HG02840 (cell line): ENCODE data around the gene INO80E.

ENCODE experiments used
- ATAC-seq: cut with Tn5 transposase; IDR thresholded peaks from one replicate; pipeline ENCODE4 v1.9.1; 2021; ENCODE audit warnings: mild to moderate bottlenecking, moderate library complexity, moderate number of reproducible peaks; ENCODE audit not compliant: unreplicated experiment, low FRiP score

The INO80E gene

DNA sequence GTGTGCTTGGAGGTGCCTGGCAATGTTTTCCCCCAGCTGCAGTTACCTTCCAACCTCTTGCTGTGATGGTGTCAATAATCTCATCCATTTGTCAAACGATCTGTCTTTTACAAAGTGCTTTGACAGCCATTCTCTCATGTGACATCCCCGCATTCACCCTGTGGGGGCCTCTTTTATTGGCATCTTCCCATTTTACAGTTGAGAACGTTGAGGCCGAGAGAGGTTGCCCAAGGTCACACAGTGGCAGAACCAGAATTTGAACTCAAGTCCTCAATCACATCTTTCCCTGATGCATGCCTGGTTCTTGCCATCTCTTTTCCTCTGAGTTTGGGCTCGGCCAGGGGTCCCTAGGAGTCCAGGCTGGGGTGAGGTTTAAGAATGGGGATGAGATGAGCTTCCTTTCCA lies 20.9 kb upstream of the INO80E start:
- no peak for ATAC-seq

DNA sequence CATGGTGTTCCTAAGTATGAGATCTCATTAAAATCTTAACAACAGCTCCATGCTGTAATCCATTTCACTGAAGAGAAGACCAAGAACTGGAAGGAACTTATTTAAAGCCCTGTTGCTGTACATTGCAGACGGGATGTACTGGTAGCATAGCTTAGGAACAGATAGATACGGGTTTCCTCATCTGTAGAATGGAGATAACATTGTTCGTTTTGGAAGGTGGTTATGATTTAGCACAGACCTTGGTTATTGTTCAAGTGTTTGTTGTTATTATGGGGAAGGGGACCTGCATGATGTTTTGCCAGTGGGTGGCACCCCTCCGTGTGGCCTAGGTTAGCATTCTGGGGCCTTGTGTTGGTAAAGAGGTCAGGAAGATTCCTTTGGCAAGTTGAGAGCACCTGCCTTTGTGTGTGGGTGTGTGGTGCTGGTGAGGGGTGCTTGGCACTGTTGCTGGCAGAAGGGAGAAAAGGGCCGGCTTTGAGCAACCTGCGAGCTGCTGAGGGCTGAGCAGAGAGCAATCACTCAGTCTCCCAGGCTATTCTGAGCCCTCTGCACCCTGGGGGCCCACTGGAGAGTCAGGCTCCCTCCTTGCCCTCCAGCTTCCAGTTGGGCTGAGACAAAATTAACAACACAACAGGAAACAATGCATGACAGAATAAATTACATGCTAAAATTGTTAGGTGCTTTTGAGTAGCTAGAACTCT lies 20.1 kb upstream of the INO80E start:
- no peak for ATAC-seq

DNA sequence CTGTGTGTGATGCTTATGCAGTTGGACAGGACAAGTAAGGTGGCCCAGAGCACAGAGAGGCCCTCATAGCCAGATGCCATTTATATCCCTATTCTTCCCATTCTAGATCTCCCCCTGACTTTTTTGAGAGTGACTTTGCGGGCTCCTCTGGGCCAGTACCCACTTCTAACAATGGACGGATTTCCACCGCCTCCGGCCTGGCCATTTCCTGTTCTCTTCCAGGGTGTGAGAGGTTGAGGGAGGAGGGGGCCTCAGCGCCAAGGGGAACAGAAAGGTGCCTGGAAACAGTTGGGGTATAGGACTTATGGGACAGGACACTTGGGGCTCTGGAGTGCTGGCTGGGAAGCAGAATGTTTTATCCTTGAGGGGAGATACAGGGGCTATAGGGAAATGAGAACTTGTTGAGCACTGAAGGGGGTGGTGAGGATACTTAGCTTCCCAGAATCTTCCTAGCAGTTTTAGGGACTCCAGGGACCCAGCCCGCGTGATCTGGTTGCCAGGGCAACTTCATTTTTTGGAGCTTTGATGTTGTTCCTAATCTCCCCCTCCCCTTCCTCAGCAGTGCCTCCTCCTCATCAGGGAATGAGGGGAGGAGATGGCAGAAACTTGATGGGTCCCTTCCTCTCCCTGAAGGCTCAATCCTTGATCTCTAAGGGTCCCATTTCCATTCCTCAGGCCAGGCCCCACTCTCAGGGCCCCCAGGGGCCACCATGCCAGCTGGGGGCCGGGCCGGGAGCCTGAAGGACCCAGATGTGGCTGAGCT lies 18.8 kb upstream of the INO80E start:
- ATAC-seq, result no peak

DNA sequence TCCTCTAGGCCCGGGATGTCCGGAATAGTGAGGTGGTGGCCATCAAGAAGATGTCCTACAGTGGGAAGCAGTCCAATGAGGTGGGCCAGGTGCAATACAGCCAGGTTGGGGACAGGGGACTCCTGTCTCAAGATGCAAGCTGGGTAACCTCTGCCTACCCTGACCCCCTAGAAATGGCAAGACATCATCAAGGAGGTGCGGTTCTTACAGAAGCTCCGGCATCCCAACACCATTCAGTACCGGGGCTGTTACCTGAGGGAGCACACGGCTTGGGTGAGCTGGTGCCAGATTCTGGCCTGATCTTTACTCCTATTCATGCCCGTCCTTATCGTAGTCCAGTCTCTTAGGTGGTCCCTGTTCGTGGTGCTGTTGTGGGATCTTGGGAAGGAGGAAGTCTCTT lies 18.0 kb upstream of the INO80E start:
- ATAC-seq, result no peak

DNA sequence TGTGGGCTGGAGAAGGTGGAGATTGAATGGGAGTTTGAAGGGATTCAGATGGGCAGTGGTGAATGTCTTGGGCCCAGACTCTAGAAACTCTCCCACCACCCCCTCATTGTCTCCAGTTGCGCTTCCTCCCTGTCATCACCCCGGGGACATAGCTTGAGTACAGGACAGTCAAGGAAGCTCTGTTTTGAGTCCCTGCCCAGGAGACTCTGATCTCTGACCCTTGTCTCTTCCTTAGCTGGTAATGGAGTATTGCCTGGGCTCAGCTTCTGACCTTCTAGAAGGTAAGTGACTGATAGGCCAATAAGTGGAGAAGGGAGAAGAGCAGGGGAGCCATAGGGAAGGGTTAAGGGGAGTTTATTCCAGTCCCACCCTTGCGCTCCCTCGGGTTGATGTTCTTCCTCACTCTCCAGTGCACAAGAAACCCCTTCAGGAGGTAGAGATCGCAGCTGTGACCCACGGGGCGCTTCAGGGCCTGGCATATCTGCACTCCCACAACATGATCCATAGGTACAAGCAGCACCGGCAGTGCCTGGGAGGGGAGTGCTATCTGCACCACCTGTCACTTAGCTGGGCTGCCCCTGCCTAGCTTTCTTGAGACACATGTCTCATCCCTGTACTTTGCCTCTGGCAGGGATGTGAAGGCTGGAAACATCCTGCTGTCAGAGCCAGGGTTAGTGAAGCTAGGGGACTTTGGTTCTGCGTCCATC lies 17.3 kb upstream of the INO80E start:
- ATAC-seq, result no peak

DNA sequence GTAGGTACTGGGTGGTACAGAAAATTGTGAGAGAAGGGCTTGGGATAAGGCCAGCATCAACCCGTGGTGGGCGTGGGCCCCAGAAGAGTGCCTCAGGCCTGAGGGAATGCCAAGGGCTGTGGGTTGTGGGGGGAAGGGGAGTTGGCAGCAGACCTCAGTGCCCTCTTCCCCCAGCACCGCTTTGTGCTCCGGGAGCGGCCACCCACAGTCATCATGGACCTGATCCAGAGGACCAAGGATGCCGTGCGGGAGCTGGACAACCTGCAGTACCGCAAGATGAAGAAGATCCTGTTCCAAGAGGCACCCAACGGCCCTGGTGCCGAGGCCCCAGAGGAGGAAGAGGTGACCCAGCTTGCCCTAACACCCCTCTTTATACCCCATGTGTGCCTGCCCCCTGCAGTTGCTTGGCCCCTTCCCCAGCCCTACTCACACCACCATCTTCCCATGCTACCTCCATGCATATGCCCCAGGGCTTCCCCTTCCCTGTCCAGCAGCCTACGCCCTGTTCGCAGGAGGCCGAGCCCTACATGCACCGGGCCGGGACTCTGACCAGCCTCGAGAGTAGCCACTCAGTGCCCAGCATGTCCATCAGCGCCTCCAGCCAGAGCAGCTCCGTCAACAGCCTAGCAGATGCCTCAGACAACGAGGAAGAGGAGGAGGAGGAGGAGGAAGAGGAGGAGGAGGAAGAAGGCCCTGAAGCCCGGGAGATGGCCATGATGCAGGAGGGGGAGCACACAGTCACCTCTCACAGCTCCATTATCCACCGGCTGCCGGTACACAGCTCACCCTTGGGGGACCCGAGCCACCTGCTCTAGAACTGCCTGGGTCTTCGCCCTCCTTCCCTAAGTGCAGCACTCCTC lies 13.3 kb upstream of the INO80E start:
- ATAC-seq, result no peak

DNA sequence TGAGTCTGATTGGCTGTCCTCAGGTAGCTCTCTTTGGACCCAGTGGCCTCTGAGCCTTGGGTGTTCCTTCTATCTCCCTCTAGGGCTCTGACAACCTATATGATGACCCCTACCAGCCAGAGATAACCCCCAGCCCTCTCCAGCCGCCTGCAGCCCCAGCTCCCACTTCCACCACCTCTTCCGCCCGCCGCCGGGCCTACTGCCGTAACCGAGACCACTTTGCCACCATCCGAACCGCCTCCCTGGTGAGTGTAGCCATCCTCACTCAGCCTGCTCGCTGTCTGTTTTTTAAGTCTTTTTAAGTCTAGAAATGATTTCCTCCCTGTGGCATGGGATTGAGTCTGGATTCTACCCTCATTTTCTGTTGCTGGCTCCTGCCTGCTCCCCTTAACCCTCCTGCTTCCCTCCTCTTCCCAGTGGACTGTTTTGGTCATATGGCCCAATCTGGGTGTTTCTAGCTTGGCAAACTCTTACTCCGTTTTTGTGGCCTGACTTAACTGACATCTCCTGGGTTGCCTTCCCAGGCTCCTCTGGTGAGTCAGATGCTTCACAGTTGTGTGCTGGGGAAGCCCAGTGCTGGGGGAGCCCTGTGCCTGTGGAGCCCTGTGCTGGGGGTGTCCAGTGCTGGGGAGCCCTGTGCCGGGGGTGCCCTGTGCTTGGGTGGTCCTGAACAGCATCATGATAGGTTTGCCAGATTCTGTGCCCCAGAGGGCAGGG lies 12.5 kb upstream of the INO80E start:
- no peak for ATAC-seq

DNA sequence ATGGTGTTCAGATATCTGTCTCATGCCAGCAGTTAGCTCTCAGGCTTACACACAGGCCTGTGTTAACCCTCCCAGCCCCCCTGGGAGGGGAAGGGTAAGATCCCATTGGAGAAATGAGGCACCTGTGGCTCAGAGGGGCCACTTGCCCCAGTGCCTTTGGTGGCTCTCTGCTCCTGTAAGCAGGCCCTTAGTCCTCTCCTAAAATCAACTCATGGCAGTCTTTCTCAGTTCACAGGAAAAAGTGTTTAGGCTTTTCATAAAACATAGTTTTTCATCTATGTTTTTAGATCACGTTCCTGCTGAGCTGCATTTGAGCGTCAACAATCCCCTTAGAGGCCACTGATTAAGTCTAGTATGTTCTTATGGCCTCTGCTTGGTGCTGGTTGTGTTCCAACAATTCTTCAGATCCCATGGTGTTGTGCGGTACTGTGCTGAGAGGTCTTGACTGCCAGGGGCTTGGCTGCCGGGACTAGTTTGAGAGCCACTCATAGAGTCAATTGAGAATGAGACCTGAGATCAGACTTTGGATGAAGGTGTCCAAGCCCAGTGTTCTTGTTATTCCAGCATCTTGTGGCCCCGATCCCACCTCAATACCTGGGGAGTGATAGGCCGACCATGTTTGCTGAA lies 11.8 kb upstream of the INO80E start:
- no peak for ATAC-seq

DNA sequence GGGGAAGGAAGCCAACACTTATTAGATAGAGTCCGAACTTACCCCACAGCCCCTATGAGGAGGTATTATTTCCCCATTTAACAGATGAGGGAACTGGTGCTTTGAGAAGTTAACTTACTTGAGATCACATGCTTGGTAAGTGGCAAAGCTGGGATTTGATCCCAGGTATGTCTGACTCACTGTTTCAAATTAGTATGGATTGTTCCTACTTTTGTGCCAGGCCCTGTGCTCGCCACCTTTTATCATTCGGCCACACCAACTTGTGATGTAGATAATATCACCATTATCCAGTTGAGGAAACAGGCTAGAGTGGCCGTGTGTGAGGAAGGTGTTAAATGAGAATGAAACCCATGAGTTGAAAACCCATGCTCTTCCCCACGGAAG lies 11.3 kb upstream of the INO80E start:
- ATAC-seq, result no peak

DNA sequence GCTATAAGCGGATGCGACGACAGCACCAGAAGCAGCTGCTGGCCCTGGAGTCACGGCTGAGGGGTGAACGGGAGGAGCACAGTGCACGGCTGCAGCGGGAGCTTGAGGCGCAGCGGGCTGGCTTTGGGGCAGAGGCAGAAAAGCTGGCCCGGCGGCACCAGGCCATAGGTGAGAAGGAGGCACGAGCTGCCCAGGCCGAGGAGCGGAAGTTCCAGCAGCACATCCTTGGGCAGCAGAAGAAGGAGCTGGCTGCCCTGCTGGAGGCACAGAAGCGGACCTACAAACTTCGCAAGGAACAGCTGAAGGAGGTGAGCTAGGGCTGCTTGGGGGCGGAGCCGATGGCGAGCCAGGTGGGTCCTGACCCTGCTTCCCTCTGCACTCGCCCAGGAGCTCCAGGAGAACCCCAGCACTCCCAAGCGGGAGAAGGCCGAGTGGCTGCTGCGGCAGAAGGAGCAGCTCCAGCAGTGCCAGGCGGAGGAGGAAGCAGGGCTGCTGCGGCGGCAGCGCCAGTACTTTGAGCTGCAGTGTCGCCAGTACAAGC lies 10.7 kb upstream of the INO80E start:
- ATAC-seq, result no peak

DNA sequence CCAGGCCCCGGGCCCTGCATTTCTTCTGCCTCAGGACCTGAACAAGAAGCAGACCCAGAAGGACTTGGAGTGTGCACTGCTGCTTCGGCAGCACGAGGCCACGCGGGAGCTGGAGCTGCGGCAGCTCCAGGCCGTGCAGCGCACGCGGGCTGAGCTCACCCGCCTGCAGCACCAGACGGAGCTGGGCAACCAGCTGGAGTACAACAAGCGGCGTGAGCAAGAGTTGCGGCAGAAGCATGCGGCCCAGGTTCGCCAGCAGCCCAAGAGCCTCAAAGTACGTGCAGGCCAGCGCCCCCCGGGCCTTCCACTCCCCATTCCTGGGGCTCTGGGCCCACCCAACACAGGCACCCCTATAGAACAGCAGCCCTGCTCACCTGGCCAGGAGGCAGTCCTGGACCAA lies 9.8 kb upstream of the INO80E start:
- ATAC-seq, result no peak

DNA sequence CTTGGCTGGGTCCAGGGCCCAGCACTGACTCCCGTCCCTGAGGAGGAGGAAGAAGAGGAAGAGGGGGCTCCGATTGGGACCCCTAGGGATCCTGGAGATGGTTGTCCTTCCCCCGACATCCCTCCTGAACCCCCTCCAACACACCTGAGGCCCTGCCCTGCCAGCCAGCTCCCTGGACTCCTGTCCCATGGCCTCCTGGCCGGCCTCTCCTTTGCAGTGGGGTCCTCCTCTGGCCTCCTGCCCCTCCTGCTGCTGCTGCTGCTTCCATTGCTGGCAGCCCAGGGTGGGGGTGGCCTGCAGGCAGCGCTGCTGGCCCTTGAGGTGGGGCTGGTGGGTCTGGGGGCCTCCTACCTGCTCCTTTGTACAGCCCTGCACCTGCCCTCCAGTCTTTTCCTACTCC lies 9.1 kb upstream of the INO80E start:
- no peak for ATAC-seq

DNA sequence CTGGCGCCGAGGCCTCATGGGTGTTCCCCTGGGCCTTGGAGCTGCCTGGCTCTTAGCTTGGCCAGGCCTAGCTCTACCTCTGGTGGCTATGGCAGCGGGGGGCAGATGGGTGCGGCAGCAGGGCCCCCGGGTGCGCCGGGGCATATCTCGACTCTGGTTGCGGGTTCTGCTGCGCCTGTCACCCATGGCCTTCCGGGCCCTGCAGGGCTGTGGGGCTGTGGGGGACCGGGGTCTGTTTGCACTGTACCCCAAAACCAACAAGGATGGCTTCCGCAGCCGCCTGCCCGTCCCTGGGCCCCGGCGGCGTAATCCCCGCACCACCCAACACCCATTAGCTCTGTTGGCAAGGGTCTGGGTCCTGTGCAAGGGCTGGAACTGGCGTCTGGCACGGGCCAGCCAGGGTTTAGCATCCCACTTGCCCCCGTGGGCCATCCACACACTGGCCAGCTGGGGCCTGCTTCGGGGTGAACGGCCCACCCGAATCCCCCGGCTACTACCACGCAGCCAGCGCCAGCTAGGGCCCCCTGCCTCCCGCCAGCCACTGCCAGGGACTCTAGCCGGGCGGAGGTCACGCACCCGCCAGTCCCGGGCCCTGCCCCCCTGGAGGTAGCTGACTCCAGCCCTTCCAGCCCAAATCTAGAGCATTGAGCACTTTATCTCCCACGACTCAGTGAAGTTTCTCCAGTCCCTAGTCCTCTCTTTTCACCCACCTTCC lies 8.5 kb upstream of the INO80E start:
- no peak for ATAC-seq

DNA sequence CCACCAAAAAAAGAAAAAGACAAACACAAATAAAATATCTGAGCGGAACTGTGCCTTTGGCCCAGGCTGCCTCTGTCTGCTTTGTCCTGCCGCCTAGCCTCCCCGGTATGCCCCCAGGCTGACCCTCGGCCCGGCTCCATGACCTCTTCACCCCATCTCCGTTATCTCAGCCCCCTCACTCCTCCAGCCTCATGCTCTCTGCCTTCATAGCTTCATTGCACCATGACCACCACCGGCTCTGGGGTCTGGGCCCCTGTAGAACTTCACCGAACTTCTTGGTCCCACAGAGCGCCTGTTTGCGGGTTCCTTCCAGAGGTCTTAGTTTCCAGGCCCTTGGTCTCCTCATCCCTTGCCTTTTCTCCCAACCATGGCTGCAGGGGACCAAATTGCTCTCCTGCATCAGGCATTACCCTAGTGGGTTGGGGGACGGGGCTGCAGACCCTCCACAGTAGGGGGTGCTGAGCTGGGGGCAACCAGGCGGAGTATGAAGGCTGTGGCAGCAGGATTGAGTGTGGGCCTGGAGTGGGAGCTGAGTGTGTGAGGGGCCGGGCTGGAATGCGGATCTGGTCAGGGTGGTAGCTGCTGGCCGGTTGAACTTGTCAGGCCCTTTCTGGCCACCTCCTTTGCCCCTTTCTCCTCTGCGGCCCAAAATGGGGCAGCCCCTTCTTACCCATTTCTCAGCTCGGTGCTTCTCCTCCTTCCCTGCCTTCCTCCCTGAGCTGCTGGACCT lies 7.5 kb upstream of the INO80E start:
- ATAC-seq, result no peak

DNA sequence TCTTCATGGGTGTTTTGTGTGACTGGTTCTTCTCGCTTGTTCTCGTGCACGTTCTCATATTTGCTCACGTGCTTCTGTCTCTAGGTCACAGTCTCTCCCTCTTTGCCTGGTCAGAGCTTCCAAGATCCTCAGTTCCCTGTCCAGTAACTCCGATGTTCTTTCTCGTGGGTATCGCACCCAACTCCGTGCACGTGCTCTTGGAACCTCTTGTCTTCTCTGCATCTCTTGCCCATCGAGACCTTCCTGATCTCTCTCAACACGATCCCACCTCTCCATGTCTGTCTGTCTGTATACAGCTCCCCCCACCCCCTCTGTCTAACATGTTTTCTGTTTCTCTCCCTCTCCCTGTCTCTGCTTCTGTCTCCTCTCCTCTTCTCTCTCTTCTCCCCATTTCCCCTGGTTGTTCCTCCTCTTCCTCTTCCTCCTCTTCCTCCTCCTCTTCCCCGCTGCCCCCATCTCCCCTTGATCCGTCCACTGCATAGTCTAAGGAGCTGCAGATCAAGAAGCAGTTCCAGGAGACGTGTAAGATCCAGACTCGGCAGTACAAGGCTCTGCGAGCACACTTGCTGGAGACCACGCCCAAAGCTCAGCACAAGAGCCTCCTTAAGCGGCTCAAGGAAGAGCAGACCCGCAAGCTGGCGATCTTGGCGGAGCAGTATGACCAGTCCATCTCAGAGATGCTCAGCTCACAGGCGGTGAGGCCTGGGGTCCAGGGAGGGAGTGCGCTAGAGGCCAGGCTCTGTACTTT lies 6.8 kb upstream of the INO80E start:
- no peak for ATAC-seq

DNA sequence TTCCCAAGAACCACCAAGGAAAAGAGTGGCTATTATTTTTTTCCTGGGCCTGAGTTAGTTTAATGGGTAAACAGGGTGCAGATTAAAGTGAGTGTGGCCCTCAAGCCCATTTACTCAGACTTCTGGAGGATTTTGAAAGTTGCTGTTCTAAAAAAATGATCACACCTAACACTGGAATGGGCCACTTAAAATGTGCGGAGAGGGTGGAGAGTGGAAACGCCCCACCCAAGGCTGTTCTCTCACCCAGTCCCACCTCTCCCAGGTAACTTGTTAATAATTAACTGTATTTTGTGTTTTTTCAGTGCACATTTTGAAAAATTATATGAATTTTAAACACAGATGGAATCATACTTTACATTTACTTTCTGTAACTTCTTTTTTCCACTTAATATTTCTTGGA lies 6.0 kb upstream of the INO80E start:
- ATAC-seq, result no peak

DNA sequence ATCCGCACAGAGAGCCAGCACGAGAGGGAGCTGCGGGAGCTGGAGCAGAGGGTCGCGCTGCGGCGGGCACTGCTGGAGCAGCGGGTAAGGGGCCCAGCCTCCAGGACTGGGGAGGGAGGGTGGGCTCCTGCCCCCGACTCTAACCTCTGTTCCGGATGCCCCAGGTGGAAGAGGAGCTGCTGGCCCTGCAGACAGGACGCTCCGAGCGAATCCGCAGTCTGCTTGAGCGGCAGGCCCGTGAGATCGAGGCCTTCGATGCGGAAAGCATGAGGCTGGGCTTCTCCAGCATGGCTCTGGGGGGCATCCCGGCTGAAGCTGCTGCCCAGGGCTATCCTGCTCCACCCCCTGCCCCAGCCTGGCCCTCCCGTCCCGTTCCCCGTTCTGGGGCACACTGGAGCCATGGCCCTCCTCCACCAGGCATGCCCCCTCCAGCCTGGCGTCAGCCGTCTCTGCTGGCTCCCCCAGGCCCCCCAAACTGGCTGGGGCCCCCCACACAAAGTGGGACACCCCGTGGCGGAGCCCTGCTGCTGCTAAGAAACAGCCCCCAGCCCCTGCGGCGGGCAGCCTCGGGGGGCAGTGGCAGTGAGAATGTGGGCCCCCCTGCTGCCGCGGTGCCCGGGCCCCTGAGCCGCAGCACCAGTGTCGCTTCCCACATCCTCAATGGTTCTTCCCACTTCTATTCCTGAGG lies 5.0 kb upstream of the INO80E start:
- ATAC-seq, result no peak
